ENCODE measurements around the gene OXER1.

Gene OXER1

GRCh38 chr2:42800981-42801380 lies 37.0 kb upstream of the OXER1 start:
- H3K4me2 ChIP-seq (ENCODE audit: low read length) = no peak overlapping the region
- no peaks in the 10 kb centered on the region for H3K27me3 ChIP-seq (ENCODE audit: insufficient read depth, low read length)
- H2BK5ac ChIP-seq (ENCODE audit: low read depth, low read length, poor library complexity) = no peak overlapping the region
- H3K79me1 ChIP-seq (ENCODE audit: low read length) = no peaks in the 10 kb centered on the region
- no peak overlapping the region for H2BK12ac ChIP-seq (ENCODE audit: low read length)
- H3K4ac ChIP-seq (ENCODE audit: low read depth, low read length) = no peak overlapping the region
- no peak overlapping the region for H3K18ac ChIP-seq (ENCODE audit: low read length)
- no peak overlapping the region for H3K14ac ChIP-seq (ENCODE audit: low read length)
- no peak overlapping the region for H3K23ac ChIP-seq (ENCODE audit: low read length)
- no peak overlapping the region for H2AK5ac ChIP-seq (ENCODE audit: low read length)
- H3K36me3 ChIP-seq (ENCODE audit: control insufficient read depth in 1 of 2, insufficient read depth in 2 of 2, low read length in 2 of 2) = peaks cover 0 to under 1% of the 10 kb centered on the region in 2 experiments
- no peak overlapping the region for H2AFZ ChIP-seq (ENCODE audit: insufficient read depth, low read length, poor library complexity)
- no peak for DNase-seq
- H4K12ac ChIP-seq (ENCODE audit: low read depth, low read length) = no peak overlapping the region
- no peak overlapping the region for H4K91ac ChIP-seq (ENCODE audit: low read depth, low read length)
- H3K9ac ChIP-seq (ENCODE audit: low read length) = no peak overlapping the region
- no peaks in the 10 kb centered on the region for H3K79me2 ChIP-seq (ENCODE audit: control insufficient read depth, insufficient read depth, low read length, poor library complexity)
- H3K9me3 ChIP-seq (ENCODE audit: insufficient read depth, low read depth, low read length) = no peaks in the 10 kb centered on the region
- WGBS (ENCODE audit: extremely low coverage, insufficient coverage, insufficient read length) = no CpG with 5 or more reads among the region's 2 CpGs
- no peak overlapping the region for H3K27ac ChIP-seq (ENCODE audit: low read depth, low read length)
- H2BK120ac ChIP-seq (ENCODE audit: insufficient read depth, low read length, poor library complexity) = no peak overlapping the region
- H3K4me3 ChIP-seq (ENCODE audit: low read depth, low read length) = no peak overlapping the region
- H3K4me1 ChIP-seq (ENCODE audit: control insufficient read depth in 1 of 2, insufficient read depth in 2 of 2, low read length in 2 of 2) = peaks cover 0 to 4% of the 10 kb centered on the region in 2 experiments
- H4K8ac ChIP-seq (ENCODE audit: low read depth, low read length) = no peak overlapping the region

- Histone ChIP-seq H3K18ac (ENCODE audit: low read length) (no peak overlapping the region), H3K36me3 (ENCODE audit: control insufficient read depth in 1 of 2, insufficient read depth in 2 of 2, low read length in 2 of 2) (peaks cover 0 to 3% of the 10 kb centered on the region in 2 experiments), H3K23ac (ENCODE audit: low read length) (no peak overlapping the region), H4K12ac (ENCODE audit: low read depth, low read length) (no peak overlapping the region), H3K9me3 (ENCODE audit: insufficient read depth, low read depth, low read length) (no peaks in the 10 kb centered on the region), H3K27ac (ENCODE audit: low read depth, low read length) (no peak overlapping the region), H2BK120ac (ENCODE audit: insufficient read depth, low read length, poor library complexity) (no peak overlapping the region), H3K4ac (ENCODE audit: low read depth, low read length) (no peak overlapping the region), H3K79me1 (ENCODE audit: low read length) (no peaks in the 10 kb centered on the region), H4K8ac (ENCODE audit: low read depth, low read length) (no peak overlapping the region), H3K79me2 (ENCODE audit: control insufficient read depth, insufficient read depth, low read length, poor library complexity) (no peaks in the 10 kb centered on the region), H3K4me2 (ENCODE audit: low read length) (no peak overlapping the region), H4K91ac (ENCODE audit: low read depth, low read length) (no peak overlapping the region), H3K9ac (ENCODE audit: low read length) (no peak overlapping the region), H3K4me3 (ENCODE audit: low read depth, low read length) (no peak overlapping the region), H2AK5ac (ENCODE audit: low read length) (no peak overlapping the region), H2BK5ac (ENCODE audit: low read depth, low read length, poor library complexity) (no peak overlapping the region), H2BK12ac (ENCODE audit: low read length) (no peak overlapping the region), H3K4me1 (ENCODE audit: control insufficient read depth in 1 of 2, insufficient read depth in 2 of 2, low read length in 2 of 2) (peaks cover 0 to 4% of the 10 kb centered on the region in 2 experiments), H3K27me3 (ENCODE audit: insufficient read depth, low read length) (no peaks in the 10 kb centered on the region), H3K14ac (ENCODE audit: low read length) (no peak overlapping the region), H2AFZ (ENCODE audit: insufficient read depth, low read length, poor library complexity) (no peak overlapping the region)
- DNase-seq = peak in 1 of 2 donors; percentile 54
- WGBS (ENCODE audit: extremely low coverage, insufficient coverage, insufficient read length) = no CpG with 5 or more reads among the region's 4 CpGs
These were observed 36.6 kb upstream of the OXER1 start for GRCh38 chr2:42800461-42800962.

GRCh38 chr2:42799881-42800280 lies 35.9 kb upstream of the OXER1 start:
- H3K27ac ChIP-seq (ENCODE audit: low read depth, low read length) = no peak overlapping the region
- no peak overlapping the region for H4K8ac ChIP-seq (ENCODE audit: low read depth, low read length)
- no peaks in the 10 kb centered on the region for H3K27me3 ChIP-seq (ENCODE audit: insufficient read depth, low read length)
- no peak overlapping the region for H2AK5ac ChIP-seq (ENCODE audit: low read length)
- no peak overlapping the region for H3K4me3 ChIP-seq (ENCODE audit: low read depth, low read length)
- no peaks in the 10 kb centered on the region for H3K79me2 ChIP-seq (ENCODE audit: control insufficient read depth, insufficient read depth, low read length, poor library complexity)
- H3K14ac ChIP-seq (ENCODE audit: low read length) = no peak overlapping the region
- peaks cover 0 to 3% of the 10 kb centered on the region in 2 experiments for H3K36me3 ChIP-seq (ENCODE audit: control insufficient read depth in 1 of 2, insufficient read depth in 2 of 2, low read length in 2 of 2)
- H2BK12ac ChIP-seq (ENCODE audit: low read length) = no peak overlapping the region
- no peaks in the 10 kb centered on the region for H3K9me3 ChIP-seq (ENCODE audit: insufficient read depth, low read depth, low read length)
- H3K18ac ChIP-seq (ENCODE audit: low read length) = no peak overlapping the region
- no peak overlapping the region for H2AFZ ChIP-seq (ENCODE audit: insufficient read depth, low read length, poor library complexity)
- no peak overlapping the region for H2BK5ac ChIP-seq (ENCODE audit: low read depth, low read length, poor library complexity)
- H3K23ac ChIP-seq (ENCODE audit: low read length) = no peak overlapping the region
- H4K91ac ChIP-seq (ENCODE audit: low read depth, low read length) = no peak overlapping the region
- no peak overlapping the region for H3K9ac ChIP-seq (ENCODE audit: low read length)
- no CpG with 5 or more reads among the region's 4 CpGs for WGBS (ENCODE audit: extremely low coverage, insufficient coverage, insufficient read length)
- no peak overlapping the region for H3K4ac ChIP-seq (ENCODE audit: low read depth, low read length)
- no peaks in the 10 kb centered on the region for H3K79me1 ChIP-seq (ENCODE audit: low read length)
- H2BK120ac ChIP-seq (ENCODE audit: insufficient read depth, low read length, poor library complexity) = no peak overlapping the region
- H3K4me2 ChIP-seq (ENCODE audit: low read length) = no peak overlapping the region
- H3K4me1 ChIP-seq (ENCODE audit: control insufficient read depth in 1 of 2, insufficient read depth in 2 of 2, low read length in 2 of 2) = peaks cover 0 to 4% of the 10 kb centered on the region in 2 experiments
- H4K12ac ChIP-seq (ENCODE audit: low read depth, low read length) = no peak overlapping the region
- DNase-seq = no peak

- Histone ChIP-seq H3K18ac (ENCODE audit: low read length) (no peak overlapping the region), H2BK120ac (ENCODE audit: insufficient read depth, low read length, poor library complexity) (no peak overlapping the region), H3K9ac (ENCODE audit: low read length) (no peak overlapping the region), H2AK5ac (ENCODE audit: low read length) (no peak overlapping the region), H2BK12ac (ENCODE audit: low read length) (no peak overlapping the region), H3K4me3 (ENCODE audit: low read depth, low read length) (no peak overlapping the region), H3K4me1 (ENCODE audit: control insufficient read depth in 1 of 2, insufficient read depth in 2 of 2, low read length in 2 of 2) (peaks cover 6% of the 10 kb centered on the region in 2 experiments), H2BK5ac (ENCODE audit: low read depth, low read length, poor library complexity) (no peak overlapping the region), H3K79me2 (ENCODE audit: control insufficient read depth, insufficient read depth, low read length, poor library complexity) (no peaks in the 10 kb centered on the region), H3K4me2 (ENCODE audit: low read length) (no peak overlapping the region), H2AFZ (ENCODE audit: insufficient read depth, low read length, poor library complexity) (no peak overlapping the region), H4K12ac (ENCODE audit: low read depth, low read length) (no peak overlapping the region), H3K79me1 (ENCODE audit: low read length) (peaks cover 16% of the 10 kb centered on the region), H3K23ac (ENCODE audit: low read length) (no peak overlapping the region), H3K36me3 (ENCODE audit: control insufficient read depth in 1 of 2, insufficient read depth in 2 of 2, low read length in 2 of 2) (peaks cover 0 to 3% of the 10 kb centered on the region in 2 experiments), H4K8ac (ENCODE audit: low read depth, low read length) (no peak overlapping the region), H4K91ac (ENCODE audit: low read depth, low read length) (no peak overlapping the region), H3K27ac (ENCODE audit: low read depth, low read length) (no peak overlapping the region), H3K14ac (ENCODE audit: low read length) (no peak overlapping the region), H3K9me3 (ENCODE audit: insufficient read depth, low read depth, low read length) (no peaks in the 10 kb centered on the region), H3K27me3 (ENCODE audit: insufficient read depth, low read length) (no peaks in the 10 kb centered on the region), H3K4ac (ENCODE audit: low read depth, low read length) (no peak overlapping the region)
- DNase-seq = no peak
- no CpG with 5 or more reads among the region's 6 CpGs for WGBS (ENCODE audit: extremely low coverage, insufficient coverage, insufficient read length)
These were observed 33.3 kb upstream of the OXER1 start for GRCh38 chr2:42797281-42797680.

Measured in trophoblast cell (in vitro differentiated cells and primary cell).